Colonic mucosa (tissue), 4 donors: ENCODE data around the gene DOCK9. TPM values are rescaled to one million over a fixed set of nuclear protein-coding genes. Genes with fewer than 3 reads are reported as not detected.

Source experiments
- DNase-seq: peaks from one replicate; pipeline ENCODE4 v3.0.0-alpha.2; 2020
- H3K27ac ChIP-seq: fragments of 200-600 bp; one replicate; pipeline ENCODE4 v1.8.0; 2021
- H3K27me3 ChIP-seq: fragments of 200-600 bp; one replicate; pipeline ENCODE4 v1.8.0; 2021
- H3K36me3 ChIP-seq: fragments of 200-600 bp; one replicate; pipeline ENCODE4 v1.8.0; 2021
- H3K4me1 ChIP-seq: fragments of 200-600 bp; one replicate; pipeline ENCODE4 v1.8.0; 2021; ENCODE audit warnings: mild to moderate bottlenecking
- H3K4me3 ChIP-seq: fragments of 200-600 bp; one replicate; pipeline ENCODE4 v1.8.0; 2021
- H3K9ac ChIP-seq, 2 donors: one replicate each; pipeline ENCODE4 v1.7.0; 2013; ENCODE audit warnings: control low read depth in 2 of 2, low read depth in 2 of 2, low read length in 2 of 2
- H3K9me3 ChIP-seq: fragments of 200-600 bp; one replicate; pipeline ENCODE4 v1.8.0; 2021
- CTCF ChIP-seq: fragments of 200-600 bp; IDR thresholded peaks from one replicate; pipeline ENCODE4 v1.8.0; 2022; ENCODE audit warnings: antibody characterized with exemption, mild to moderate bottlenecking
- intact Hi-C: fragments of 100-400 bp; cut with DNase I; formaldehyde crosslinking; loops from one replicate; pipeline ENCODE4 v1.14.1; 2022
- total RNA-seq, 2 donors: library from RNA; stranded (reverse); fragmentation: NEBNext Ultra II Directional in 1 of 2; extraction: Animal tissue kit (Norgen Biotek cat#: 25700) in 1 of 2; gene quantifications; one replicate each; pipeline ENCODE4 v1.2.1, GENCODE V29; 2021
- donor health status: healthy.
- donor health status: DM: no; HTN: no; CAD: no.
- donor health status: DM: no; HTN: no; CAD: no.

DOCK9 gene
- total RNA-seq, 2 donors from 2014 or later = 42.3 to 52.4 TPM

GRCh38 chr13:98842858-98843481 is 134.9 kb downstream of the DOCK9 start:
- Histone ChIP-seq H3K9me3 (no peaks in the 10 kb centered on the region), H3K9ac (no peak overlapping the region), H3K27me3 (no peaks in the 10 kb centered on the region), H3K4me3 (no peak overlapping the region), H3K4me1 (no peaks in the 10 kb centered on the region), H3K27ac (no peak overlapping the region), H3K36me3 (no peaks in the 10 kb centered on the region)
- TF ChIP-seq CTCF = peak; percentile 73
- peak; percentile 72 for DNase-seq
- intact Hi-C loops = loop anchor here (5.0 to 10.0 kb wide), 3 partner anchors 168 to 988 kb away; no protein-coding TSS in a partner anchor

GRCh38 chr13:98842070-98842469 is 135.8 kb downstream of the DOCK9 start:
- intact Hi-C loops = loop anchor here (5.0 to 10.0 kb wide), 3 partner anchors 167 to 987 kb away; no protein-coding TSS in a partner anchor
- no peak overlapping the region for H3K27ac ChIP-seq
- H3K4me3 ChIP-seq = no peak overlapping the region
- TF ChIP-seq CTCF = no peak
- H3K9ac ChIP-seq = no peak overlapping the region
- no peaks in the 10 kb centered on the region for H3K36me3 ChIP-seq
- DNase-seq = no peak
- no peaks in the 10 kb centered on the region for H3K27me3 ChIP-seq
- no peaks in the 10 kb centered on the region for H3K9me3 ChIP-seq
- H3K4me1 ChIP-seq = no peaks in the 10 kb centered on the region

GRCh38 chr13:98839856-98840769 is 137.8 kb downstream of the DOCK9 start:
- peak; percentile 49 for DNase-seq
- Histone ChIP-seq H3K9me3 (no peaks in the 10 kb centered on the region), H3K4me1 (no peaks in the 10 kb centered on the region), H3K4me3 (no peak overlapping the region), H3K36me3 (no peaks in the 10 kb centered on the region), H3K27ac (no peak overlapping the region), H3K27me3 (no peaks in the 10 kb centered on the region), H3K9ac (no peak overlapping the region)
- peak; percentile 82 for TF ChIP-seq CTCF
- intact Hi-C loops = loop anchor here (5.0 to 10.0 kb wide), 3 partner anchors 165 to 985 kb away; no protein-coding TSS in a partner anchor

GRCh38 chr13:98838776-98839175 is 139.1 kb downstream of the DOCK9 start:
- no peak overlapping the region for H3K9ac ChIP-seq
- H3K27ac ChIP-seq = no peak overlapping the region
- H3K9me3 ChIP-seq = no peaks in the 10 kb centered on the region
- intact Hi-C loops = no loop called here
- no peak for DNase-seq
- no peaks in the 10 kb centered on the region for H3K36me3 ChIP-seq
- no peaks in the 10 kb centered on the region for H3K4me1 ChIP-seq
- no peaks in the 10 kb centered on the region for H3K27me3 ChIP-seq
- no peak overlapping the region for H3K4me3 ChIP-seq
- no peak for TF ChIP-seq CTCF

- DNase-seq = no peak
- intact Hi-C loops = no loop called here
- H3K9me3 ChIP-seq = no peaks in the 10 kb centered on the region
- no peaks in the 10 kb centered on the region for H3K27me3 ChIP-seq
- no peak overlapping the region for H3K9ac ChIP-seq
- H3K4me1 ChIP-seq = no peaks in the 10 kb centered on the region
- H3K36me3 ChIP-seq = no peaks in the 10 kb centered on the region
- no peak overlapping the region for H3K27ac ChIP-seq
- no peak overlapping the region for H3K4me3 ChIP-seq
- no peak for TF ChIP-seq CTCF
Measured at GRCh38 chr13:98837896-98838295, 140.0 kb downstream of the DOCK9 start.
